T-helper 2 cell (primary cell): ENCODE measurements around the gene BORCS5.

Source experiments
- DNase-seq, 5 experiments: peaks; one replicate each; pipeline versions ENCODE4 v3.0.0 to v3.0.0-alpha.2; 2012 to 2022

Gene BORCS5

DNA sequence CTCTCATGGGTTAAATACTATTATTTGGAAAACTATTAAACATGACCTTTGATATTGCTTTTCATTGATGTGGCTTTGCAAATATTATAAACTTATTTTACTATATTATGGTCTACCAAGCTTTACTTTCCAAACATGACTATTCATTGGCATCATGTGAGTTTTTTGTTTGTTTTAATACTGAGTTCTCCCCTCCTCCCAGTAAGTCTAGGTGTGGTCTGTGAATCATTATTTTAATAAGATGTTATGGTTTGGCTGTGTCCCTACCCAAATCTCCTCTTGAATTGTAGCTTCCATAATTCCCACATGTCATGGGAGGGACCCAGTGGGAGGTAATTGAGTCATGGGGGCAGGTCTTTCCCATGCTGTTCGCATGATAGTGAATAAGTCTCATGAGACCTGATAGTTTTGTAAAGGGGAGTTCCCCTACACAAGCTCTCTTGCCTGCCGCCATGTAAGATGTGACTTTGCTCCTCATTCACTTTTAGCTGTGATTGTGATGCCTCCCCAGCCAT lies 80.0 kb downstream of the BORCS5 start:
- DNase-seq: no peak

DNA sequence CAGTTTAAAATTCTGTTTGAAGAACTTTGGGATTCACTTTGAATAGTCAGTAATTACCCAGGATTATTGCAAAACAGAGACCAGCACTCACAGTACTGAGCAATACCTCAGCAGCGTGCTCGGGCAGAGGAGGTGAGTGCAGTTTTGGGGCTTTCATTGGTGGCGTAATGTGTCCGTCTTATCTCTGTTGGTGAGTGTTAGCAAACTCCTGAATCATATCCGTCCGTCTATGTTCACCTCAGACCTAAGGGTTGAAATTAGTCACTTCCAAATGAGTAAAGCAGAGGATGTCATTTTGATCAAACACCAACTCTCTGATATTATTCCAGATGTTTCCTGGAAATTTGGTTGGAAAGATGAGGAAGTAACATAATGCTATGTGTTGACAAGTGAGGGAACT lies 82.8 kb downstream of the BORCS5 start:
- DNase-seq: peak in 3 of 5 experiments; percentile 55 to 90 (median 68)

- no peak for DNase-seq
Observed at GRCh38 chr12:12440784-12441428, 84.0 kb downstream of the BORCS5 start.

DNA sequence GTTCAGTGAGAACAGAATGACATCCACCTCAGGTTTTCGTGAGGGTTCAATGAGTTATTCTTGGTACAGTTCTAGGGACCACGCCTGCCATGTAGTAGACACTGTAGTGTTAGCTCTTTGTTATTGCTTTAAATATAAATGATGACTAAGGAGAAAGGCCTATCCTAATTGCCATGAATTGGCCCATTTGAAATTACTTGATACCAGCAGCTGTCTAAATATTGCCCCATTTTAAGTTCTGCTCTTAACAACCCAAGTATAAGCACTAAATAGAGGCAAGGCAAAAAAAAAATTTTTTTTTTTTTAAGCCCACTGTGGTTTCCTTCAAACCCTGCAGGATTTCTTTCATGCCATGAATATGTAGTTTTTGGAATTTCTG lies 84.5 kb downstream of the BORCS5 start:
- DNase-seq: no peak

GRCh38 chr12:12441843-12442461 lies 85.1 kb downstream of the BORCS5 start:
- peak in 3 of 5 experiments; percentile 46 to 95 (median 89) for DNase-seq

- peak in 1 of 5 experiments; percentile 77 for DNase-seq
Observed at GRCh38 chr12:12442548-12443071, 85.7 kb downstream of the BORCS5 start.

- DNase-seq: no peak
Observed at GRCh38 chr12:12443431-12443878, 86.6 kb downstream of the BORCS5 start.

DNA sequence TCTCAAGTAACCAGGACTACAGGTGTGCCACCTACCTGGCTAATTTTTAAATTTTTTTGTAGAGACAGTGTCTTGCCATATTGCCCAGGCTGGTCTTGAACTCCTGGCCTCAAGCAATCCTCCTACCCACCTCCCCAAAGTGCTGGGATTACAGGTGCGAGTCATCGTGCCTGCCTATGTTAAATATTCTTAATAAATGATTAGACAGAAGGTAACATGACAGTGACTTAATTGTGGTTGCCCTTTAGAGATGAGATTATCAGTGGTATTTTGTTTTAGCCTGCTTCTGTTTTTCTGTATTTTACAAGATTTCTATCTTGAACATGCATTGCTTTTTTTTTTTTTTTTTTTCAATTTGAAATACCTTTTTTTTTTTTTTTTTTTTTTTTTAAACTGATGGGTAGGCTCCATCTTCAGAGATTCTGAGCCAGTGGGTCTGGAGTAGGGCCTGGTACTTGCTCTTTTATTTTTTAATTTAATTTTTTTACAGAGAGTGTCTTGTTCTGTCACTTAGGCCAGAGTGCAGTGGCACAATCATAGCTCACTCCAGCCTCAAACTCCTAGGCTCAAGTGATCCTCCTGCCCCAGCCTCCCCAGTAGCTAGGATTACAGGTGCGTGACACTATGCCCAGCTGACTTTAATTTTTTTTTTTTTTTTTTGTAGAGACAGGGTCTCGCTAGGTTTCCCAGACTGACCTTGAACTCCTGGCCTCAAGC lies 88.4 kb downstream of the BORCS5 start:
- DNase-seq: peak in 1 of 5 experiments; percentile 78

DNA sequence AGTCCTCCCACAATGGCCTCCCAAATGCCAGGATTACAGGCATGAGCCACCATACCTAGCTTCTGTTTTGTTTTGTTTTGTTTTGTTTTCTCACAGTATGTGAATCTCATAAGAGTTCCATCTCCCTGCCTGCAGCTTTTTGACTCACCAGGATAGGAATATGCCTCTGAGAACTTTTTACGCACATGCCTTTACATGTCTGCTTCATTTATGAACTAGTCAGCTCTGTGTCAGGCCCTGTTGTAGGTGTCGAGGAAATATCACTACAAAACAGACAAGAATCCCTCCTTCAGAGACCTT lies 89.0 kb downstream of the BORCS5 start:
- DNase-seq: no peak

- no peak for DNase-seq
Observed at GRCh38 chr12:12446786-12447185, 89.9 kb downstream of the BORCS5 start.

DNA sequence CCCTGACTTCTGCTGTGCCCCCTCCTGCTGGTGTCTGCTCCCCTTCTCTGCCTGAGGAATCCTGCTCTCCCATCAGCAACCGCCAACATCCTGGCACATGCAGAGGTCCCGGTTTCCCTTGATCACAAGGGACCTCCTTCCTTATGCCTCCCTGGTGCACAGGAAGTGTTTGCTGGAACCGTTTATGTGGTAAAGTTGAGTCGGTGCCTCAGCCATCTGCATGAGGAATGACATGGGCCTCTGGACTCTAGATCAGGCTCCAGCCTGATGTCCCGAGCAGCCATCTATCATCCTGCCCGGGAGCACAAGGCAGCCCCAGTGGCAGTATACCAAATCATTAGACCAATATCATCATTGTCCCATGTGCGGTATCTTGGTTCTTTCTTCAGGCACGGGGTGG lies 90.4 kb downstream of the BORCS5 start:
- DNase-seq: no peak

DNA sequence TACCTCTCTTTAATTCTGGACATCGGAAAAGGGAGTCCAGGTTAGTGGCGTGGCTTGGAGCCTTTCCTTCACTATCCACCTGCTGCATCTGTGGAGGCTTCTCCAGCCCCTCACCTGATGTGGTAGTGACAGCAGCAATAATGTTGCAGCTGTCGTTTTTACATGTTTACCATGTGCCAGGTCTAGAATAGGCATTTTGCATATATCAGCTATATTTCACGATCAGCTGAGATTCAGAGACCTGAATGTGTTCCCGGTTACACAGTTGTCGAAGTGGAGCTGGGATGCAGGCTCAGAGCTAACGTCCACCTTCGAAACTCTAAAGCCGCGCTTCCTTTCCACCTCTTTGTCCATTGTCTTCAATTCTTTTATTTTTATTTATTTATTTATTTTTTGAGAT lies 91.0 kb downstream of the BORCS5 start:
- no peak for DNase-seq

DNA sequence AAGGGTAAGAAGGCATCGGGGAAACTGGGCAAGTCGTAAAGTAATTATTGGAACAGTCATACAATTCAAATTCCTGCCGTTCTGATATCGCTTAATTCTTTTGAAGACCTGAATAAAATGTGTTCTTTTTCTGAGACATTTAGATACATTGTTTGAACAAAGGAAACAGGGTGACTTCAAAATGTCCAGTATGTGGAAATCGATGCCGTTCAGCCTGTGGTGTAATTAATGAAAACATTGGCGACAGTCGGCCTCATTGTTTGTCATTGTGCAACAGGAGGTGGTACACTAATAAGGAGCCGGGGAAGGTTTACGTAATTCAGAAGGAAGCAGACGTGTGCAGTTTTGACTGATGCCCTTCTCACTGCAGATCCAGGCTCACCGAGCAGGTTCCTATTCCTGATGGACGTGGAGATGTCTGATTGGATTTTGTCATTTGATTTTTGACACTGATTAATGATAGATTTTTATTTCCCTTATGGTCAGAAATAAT lies 92.7 kb downstream of the BORCS5 start:
- no peak for DNase-seq

DNA sequence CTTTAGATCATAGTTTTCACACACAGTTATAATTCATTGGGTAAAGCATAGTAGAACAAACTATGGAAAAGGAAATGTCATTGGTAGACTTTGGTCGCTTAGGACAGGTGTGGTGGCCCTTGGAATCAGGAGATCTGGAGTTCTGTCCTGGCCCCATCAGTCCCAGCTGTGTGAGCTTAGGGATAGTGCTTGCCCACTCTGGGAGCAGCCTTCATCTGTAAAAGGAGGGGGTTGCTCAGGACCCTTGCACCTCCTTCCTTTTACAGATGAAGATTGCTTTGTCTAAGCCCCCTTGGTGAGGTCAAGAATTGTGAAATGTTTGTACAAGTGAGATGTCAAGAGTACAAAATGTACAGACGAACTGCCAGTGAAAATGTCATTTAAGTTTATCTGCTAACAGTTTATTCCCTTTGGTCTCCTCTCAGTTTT lies 93.2 kb downstream of the BORCS5 start:
- no peak for DNase-seq

GRCh38 chr12:12451098-12451497 lies 94.2 kb downstream of the BORCS5 start:
- DNase-seq: no peak

- DNase-seq: no peak
Observed at GRCh38 chr12:12452326-12452902, 95.5 kb downstream of the BORCS5 start.

DNA sequence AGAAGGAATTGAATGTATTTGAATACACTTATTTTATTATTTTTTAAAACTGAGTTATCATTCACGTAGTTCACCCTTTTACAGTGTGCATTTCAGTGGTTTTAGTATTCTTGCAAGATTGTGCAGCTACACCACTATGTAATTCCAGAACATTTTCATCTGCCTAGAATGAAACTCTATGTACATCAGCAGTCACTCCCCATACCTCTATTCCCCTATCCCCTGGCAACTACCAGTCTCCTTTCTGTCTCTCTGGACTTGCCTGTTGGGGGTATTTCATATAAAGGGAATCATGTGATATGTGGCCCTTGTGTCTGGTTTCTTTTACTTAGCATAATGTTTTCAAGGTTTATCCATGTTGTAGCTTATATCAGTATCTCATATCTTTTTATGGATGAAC lies 96.8 kb downstream of the BORCS5 start:
- DNase-seq: no peak

DNA sequence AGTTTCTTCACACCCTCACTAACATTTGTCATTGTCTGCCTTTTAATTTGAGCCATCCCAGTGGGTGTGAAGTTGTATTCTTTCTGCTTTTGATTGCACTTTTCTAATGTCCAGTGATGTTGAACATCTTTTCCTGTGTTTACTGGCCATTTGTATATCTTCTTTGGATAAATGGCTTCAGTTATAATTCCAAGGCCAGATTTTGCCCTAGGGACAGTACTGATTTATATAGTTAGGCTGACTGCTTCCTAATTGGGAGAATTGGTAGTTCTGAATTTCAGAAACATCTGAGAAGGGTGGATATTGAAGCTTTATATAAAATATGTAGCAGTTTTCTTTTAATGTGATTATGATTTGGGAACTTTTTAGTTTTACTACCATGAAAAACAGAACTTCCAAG lies 97.4 kb downstream of the BORCS5 start:
- DNase-seq: no peak

- DNase-seq: peak in 1 of 5 experiments; percentile 85
Observed at GRCh38 chr12:12456637-12457036, 99.8 kb downstream of the BORCS5 start.

GRCh38 chr12:12460935-12461922 lies 104.4 kb downstream of the BORCS5 start:
- peak in 1 of 5 experiments; percentile 54 for DNase-seq

- DNase-seq: peak in 2 of 5 experiments; percentile 14 to 71
Observed at GRCh38 chr12:12461923-12462315, 105.0 kb downstream of the BORCS5 start.

DNA sequence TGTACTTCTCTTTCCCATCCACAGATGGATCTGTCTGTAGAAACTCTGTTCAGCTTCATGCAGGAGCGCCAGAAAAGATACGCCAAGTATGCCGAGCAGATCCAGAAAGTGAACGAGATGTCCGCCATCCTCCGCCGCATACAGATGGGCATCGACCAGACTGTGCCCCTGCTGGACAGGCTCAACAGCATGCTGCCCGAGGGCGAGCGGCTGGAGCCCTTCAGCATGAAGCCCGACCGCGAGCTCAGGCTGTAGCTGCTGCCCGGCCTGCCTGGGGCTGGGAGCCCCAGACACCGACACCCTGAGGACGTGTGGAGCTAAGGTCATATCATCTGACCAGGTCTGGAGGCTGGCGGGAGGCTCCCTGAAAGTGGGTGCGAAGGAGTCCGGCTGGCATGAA lies 108.6 kb downstream of the BORCS5 start:
- no peak for DNase-seq
